ENCODE measurements around the gene AMZ1. TPM values are rescaled to one million over a fixed set of nuclear protein-coding genes. Genes with fewer than 3 reads are reported as not detected.
A peak's percentile ranks its signal among the peaks of the same experiment; 100 is the strongest.

AMZ1 gene
- total RNA-seq, 1 donor from 2014 or later = not detected

DNA sequence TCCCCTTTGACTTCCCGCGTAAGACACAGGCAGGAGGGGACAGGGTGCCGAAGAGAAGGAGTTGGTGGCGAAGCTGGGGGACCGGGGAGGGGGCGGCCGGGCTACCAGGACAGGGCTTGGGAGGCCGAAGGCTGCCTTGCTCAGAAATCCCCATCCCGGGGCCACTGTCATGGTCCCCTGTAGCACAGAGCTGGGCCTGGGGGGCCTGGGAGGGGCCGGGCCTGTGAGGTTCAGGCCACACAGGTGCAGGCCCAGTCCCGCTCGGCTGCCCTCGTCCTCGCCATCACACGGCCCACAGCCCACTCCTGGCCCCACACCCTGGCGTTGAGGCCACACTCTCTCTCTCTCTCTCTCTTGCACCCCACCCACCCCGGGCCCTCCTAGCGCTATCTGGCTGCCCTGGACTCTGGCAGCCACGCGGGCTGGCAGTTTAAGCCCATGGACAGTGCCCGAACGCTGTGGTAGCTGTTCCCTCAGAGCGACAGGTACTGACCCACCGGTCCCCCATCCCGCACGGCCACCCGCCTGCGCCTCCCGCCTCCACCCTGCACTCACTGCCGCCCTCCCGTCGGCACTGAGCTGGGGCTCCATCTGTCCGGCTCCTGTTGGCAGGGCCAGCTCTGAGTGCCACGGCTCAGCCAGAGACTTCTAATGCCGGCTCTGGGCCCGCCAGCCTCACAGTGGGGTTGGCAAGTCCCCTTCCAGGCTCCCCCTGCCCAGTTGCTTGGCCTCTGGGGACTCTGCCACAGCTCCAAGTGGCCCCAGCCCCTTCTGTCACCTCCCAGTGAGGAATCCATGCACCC lies 28.2 kb upstream of the AMZ1 start:
- DNase-seq (ENCODE audit: low spot score in 2 of 2) = no peak
- Histone ChIP-seq H3K36me3 (peaks cover 14 to 58% of the 10 kb centered on the region in 2 donors), H3K4me3 (no peak overlapping the region), H3K9me3 (no peaks in the 10 kb centered on the region), H3K27me3 (no peaks in the 10 kb centered on the region), H3K4me1 (no peaks in the 10 kb centered on the region), H3K27ac (no peak overlapping the region)
- TF ChIP-seq, protein P1, sequence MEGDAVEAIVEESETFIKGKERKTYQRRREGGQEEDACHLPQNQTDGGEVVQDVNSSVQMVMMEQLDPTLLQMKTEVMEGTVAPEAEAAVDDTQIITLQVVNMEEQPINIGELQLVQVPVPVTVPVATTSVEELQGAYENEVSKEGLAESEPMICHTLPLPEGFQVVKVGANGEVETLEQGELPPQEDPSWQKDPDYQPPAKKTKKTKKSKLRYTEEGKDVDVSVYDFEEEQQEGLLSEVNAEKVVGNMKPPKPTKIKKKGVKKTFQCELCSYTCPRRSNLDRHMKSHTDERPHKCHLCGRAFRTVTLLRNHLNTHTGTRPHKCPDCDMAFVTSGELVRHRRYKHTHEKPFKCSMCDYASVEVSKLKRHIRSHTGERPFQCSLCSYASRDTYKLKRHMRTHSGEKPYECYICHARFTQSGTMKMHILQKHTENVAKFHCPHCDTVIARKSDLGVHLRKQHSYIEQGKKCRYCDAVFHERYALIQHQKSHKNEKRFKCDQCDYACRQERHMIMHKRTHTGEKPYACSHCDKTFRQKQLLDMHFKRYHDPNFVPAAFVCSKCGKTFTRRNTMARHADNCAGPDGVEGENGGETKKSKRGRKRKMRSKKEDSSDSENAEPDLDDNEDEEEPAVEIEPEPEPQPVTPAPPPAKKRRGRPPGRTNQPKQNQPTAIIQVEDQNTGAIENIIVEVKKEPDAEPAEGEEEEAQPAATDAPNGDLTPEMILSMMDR (IDR thresholded peaks at IDR 0.05) = no peak
- intact Hi-C loops (cut with DNase I) = no loop called here

DNA sequence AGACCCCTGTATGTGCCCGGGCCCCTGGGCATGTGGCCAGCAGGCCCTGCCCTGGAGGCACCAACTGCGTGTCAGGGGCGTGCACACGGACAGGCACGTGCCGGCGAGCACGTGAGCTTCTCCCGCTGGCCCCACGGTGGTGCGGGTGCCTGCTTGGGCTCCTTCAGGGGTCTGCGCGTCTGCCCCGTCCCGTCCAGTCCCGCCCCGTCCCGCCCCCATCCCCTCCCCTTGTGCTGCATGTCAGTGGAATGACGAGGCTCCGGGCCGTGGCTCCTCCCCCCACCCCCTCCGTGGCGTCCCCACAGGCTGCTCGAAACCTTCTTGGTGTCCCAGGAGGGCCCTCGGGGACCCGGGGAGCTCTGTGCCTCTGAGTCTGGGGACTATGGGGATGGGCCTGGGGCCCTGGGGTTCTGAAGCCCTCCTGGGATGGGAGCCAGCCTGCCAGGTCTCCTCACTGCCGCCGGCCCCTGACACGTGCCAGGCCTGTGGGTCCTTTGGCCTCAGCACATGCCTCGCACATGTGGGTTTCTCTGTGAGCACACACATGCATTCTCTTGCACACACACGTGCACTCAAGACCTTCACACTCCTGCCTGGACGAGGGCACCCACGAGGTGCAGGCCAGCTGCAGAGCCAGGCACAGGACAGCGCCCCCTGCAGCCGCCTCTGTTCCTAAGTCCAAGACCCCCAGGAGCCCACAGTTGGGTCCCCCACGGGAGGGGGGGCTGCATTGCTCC lies 27.5 kb upstream of the AMZ1 start:
- intact Hi-C loops (cut with DNase I) = no loop called here

DNA sequence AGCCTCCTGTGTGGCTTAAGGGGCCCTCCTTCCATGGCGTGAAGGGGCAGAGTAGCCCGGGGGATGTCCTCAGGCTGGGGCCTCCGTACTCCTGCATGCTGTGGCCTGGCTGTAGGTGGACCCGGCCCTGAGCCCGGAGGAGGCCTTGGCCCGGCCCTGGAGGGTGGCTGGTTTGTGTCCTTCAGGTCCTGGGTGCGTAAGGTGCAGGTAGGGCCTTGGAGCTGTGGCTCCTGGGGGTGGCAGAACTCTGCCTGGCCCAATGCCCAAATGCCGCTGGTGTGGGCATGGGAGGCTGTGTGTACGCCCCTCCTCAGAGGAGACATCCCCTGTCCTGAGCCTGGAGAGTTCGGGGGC lies 26.9 kb upstream of the AMZ1 start:
- Histone ChIP-seq H3K27ac (no peak overlapping the region), H3K4me1 (no peaks in the 10 kb centered on the region), H3K9me3 (no peaks in the 10 kb centered on the region), H3K36me3 (peaks cover 14 to 54% of the 10 kb centered on the region in 2 donors), H3K27me3 (no peaks in the 10 kb centered on the region), H3K4me3 (no peak overlapping the region)
- TF ChIP-seq, protein P1 (IDR thresholded peaks at IDR 0.05) = no peak
- intact Hi-C loops (cut with DNase I) = no loop called here
- DNase-seq (ENCODE audit: low spot score in 2 of 2) = no peak

More for the DNA sequence above, 27.5 kb upstream of the AMZ1 start:
- Histone ChIP-seq H3K27me3 (no peaks in the 10 kb centered on the region), H3K4me1 (no peaks in the 10 kb centered on the region), H3K9me3 (no peaks in the 10 kb centered on the region), H3K27ac (no peak overlapping the region), H3K4me3 (no peak overlapping the region), H3K36me3 (peaks cover 14 to 58% of the 10 kb centered on the region in 2 donors)
- DNase-seq (ENCODE audit: low spot score in 2 of 2) = no peak
- TF ChIP-seq, protein P1 (IDR thresholded peaks at IDR 0.05) = peak in 1 of 3 experiments; percentile 33

DNA sequence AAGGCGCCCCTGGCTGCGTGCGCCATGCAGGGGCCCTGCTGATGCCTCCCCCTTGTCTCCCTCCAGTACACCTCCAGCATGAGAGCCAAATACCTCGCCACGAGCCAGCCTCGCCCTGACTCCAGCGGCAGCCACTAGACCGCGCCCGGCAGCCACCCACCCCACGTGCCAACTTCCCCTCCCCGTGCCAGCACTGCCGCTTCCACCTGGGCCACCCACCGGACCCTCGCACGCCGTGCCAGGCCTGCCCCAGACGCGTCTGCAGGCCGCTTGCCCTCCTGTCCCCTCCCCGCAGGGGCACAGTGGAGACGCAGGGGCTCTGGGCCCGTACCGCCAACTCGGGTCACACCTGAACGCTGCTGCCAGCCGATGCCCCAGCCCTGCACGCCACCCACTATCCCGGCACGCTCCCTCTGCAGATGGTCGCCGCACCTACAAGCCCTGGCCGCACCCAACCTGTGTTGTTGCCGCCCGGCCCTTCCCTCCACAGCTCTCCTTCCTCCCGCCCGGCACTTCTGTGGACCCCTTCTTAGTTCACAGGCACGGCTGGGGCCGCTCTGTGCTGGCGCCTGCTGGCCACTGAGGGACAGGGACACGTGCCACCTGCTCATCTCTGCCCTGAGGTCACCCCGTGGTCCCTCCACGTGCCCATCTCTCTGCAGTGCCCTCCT lies 26.3 kb upstream of the AMZ1 start:
- H3K36me3 ChIP-seq = peaks cover 9 to 47% of the 10 kb centered on the region in 2 donors
- H3K9me3 ChIP-seq = no peaks in the 10 kb centered on the region
- no peaks in the 10 kb centered on the region for H3K4me1 ChIP-seq
- no peak overlapping the region for H3K27ac ChIP-seq
- no peaks in the 10 kb centered on the region for H3K27me3 ChIP-seq
- intact Hi-C loops (cut with DNase I) = no loop called here
- DNase-seq (ENCODE audit: low spot score in 2 of 2) = no peak
- TF ChIP-seq, protein P1 (IDR thresholded peaks at IDR 0.05) = no peak
- no peak overlapping the region for H3K4me3 ChIP-seq

DNA sequence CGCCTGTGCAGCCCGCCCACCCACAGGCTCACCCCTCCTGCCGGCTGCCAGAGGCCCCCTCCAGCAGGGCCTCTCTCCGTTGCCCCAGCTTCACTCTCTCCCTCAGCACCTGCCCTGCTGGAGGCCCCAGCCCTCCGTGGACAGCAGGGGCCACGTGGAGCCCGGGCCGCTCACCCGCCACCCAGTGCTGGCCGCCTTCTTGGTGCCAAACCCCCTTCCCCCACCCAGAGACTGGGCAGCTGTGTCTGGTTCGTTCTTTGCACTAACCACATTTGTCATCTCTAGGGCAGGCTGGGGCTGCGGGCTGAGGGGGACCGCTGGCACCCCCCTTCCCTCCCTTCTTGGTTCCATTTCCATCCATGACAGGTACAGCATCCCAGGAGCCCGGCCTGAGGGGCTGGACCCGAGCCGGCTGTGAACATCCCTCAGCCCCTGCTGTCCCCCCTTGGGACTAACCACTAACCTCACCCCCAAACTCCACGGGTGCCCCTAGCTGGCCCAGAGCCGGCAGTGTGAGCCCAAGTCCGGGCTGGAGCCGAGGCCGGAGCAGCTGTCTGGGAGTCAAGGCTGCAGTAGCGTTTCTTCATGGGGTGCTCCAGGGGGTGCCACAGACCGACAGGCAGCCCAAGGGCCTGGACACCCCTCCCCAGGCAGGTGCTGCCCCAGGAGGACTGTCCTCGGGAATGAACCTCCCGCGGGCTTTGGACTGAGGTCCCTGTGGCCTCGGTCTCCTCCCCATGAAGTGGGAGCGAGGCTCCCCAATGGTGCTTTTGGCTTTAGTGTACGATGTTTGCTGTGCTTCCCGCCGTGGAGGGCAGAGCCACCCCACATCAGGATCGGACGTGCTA lies 25.5 kb upstream of the AMZ1 start:
- H3K4me1 ChIP-seq = no peaks in the 10 kb centered on the region
- H3K27ac ChIP-seq = no peak overlapping the region
- no peak for DNase-seq (ENCODE audit: low spot score in 2 of 2)
- TF ChIP-seq, protein P1 (IDR thresholded peaks at IDR 0.05) = no peak
- no peaks in the 10 kb centered on the region for H3K9me3 ChIP-seq
- intact Hi-C loops (cut with DNase I) = no loop called here
- H3K4me3 ChIP-seq = no peak overlapping the region
- H3K27me3 ChIP-seq = no peaks in the 10 kb centered on the region
- peaks cover 8 to 46% of the 10 kb centered on the region in 2 donors for H3K36me3 ChIP-seq
